Measurements from ENCODE around the gene POC1A.

The POC1A gene

GRCh38 chr3:52076896-52077780, 77.1 kb downstream of the POC1A start:
- DNase-seq (ENCODE audit: insufficient read length) (no peak), FAIRE-seq (no peak)
- TF ChIP-seq POLR2A (IDR thresholded peaks at IDR 0.05; ENCODE audit: low read depth, low read length) (no peak), POLR2AphosphoS5 (IDR thresholded peaks at IDR 0.05; ENCODE audit: low read depth, low read length) (no peak), TAF1 (IDR thresholded peaks at IDR 0.05; ENCODE audit: borderline replicate concordance, low read depth, low read length) (no peak)

GRCh38 chr3:52073490-52073889, 80.7 kb downstream of the POC1A start:
- TF ChIP-seq POLR2A (IDR thresholded peaks at IDR 0.05; ENCODE audit: low read depth, low read length) (no peak), TAF1 (IDR thresholded peaks at IDR 0.05; ENCODE audit: borderline replicate concordance, low read depth, low read length) (no peak), POLR2AphosphoS5 (IDR thresholded peaks at IDR 0.05; ENCODE audit: low read depth, low read length) (no peak)
- FAIRE-seq (no peak), DNase-seq (ENCODE audit: insufficient read length) (no peak)

- TF ChIP-seq POLR2A (IDR thresholded peaks at IDR 0.05; ENCODE audit: low read depth, low read length) = no peak
- no peak for TF ChIP-seq TAF1 (IDR thresholded peaks at IDR 0.05; ENCODE audit: borderline replicate concordance, low read depth, low read length)
- TF ChIP-seq POLR2AphosphoS5 (IDR thresholded peaks at IDR 0.05; ENCODE audit: low read depth, low read length) = no peak
- FAIRE-seq (no peak), DNase-seq (ENCODE audit: insufficient read length) (no peak)
Measured at GRCh38 chr3:52072471-52072870, 81.8 kb downstream of the POC1A start.

GRCh38 chr3:52072020-52072419, 82.2 kb downstream of the POC1A start:
- FAIRE-seq (no peak), DNase-seq (ENCODE audit: insufficient read length) (no peak)
- TF ChIP-seq POLR2AphosphoS5 (IDR thresholded peaks at IDR 0.05; ENCODE audit: low read depth, low read length) (no peak), POLR2A (IDR thresholded peaks at IDR 0.05; ENCODE audit: low read depth, low read length) (no peak), TAF1 (IDR thresholded peaks at IDR 0.05; ENCODE audit: borderline replicate concordance, low read depth, low read length) (no peak)

GRCh38 chr3:52070724-52071621, 83.2 kb downstream of the POC1A start:
- DNase-seq (ENCODE audit: insufficient read length) (no peak), FAIRE-seq (no peak)

GRCh38 chr3:52069855-52070254, 84.4 kb downstream of the POC1A start:
- DNase-seq (ENCODE audit: insufficient read length) = no peak
- no peak for TF ChIP-seq TAF1 (IDR thresholded peaks at IDR 0.05; ENCODE audit: borderline replicate concordance, low read depth, low read length)
- TF ChIP-seq POLR2AphosphoS5 (IDR thresholded peaks at IDR 0.05; ENCODE audit: low read depth, low read length) = no peak
- no peak for TF ChIP-seq POLR2A (IDR thresholded peaks at IDR 0.05; ENCODE audit: low read depth, low read length)
- no peak for FAIRE-seq

More at GRCh38 chr3:52070724-52071621, 83.2 kb downstream of the POC1A start:
- TF ChIP-seq POLR2A (IDR thresholded peaks at IDR 0.05; ENCODE audit: low read depth, low read length) (no peak), TAF1 (IDR thresholded peaks at IDR 0.05; ENCODE audit: borderline replicate concordance, low read depth, low read length) (no peak), POLR2AphosphoS5 (IDR thresholded peaks at IDR 0.05; ENCODE audit: low read depth, low read length) (no peak)

GRCh38 chr3:52069135-52069534, 85.1 kb downstream of the POC1A start:
- DNase-seq (ENCODE audit: insufficient read length) (no peak), FAIRE-seq (no peak)
- TF ChIP-seq POLR2AphosphoS5 (IDR thresholded peaks at IDR 0.05; ENCODE audit: low read depth, low read length) (no peak), POLR2A (IDR thresholded peaks at IDR 0.05; ENCODE audit: low read depth, low read length) (no peak), TAF1 (IDR thresholded peaks at IDR 0.05; ENCODE audit: borderline replicate concordance, low read depth, low read length) (no peak)

GRCh38 chr3:52068730-52069129, 85.5 kb downstream of the POC1A start:
- no peak for TF ChIP-seq POLR2AphosphoS5 (IDR thresholded peaks at IDR 0.05; ENCODE audit: low read depth, low read length)
- TF ChIP-seq TAF1 (IDR thresholded peaks at IDR 0.05; ENCODE audit: borderline replicate concordance, low read depth, low read length) = no peak
- no peak for TF ChIP-seq POLR2A (IDR thresholded peaks at IDR 0.05; ENCODE audit: low read depth, low read length)
- DNase-seq (ENCODE audit: insufficient read length) (no peak), FAIRE-seq (no peak)

- no peak for TF ChIP-seq POLR2AphosphoS5 (IDR thresholded peaks at IDR 0.05; ENCODE audit: low read depth, low read length)
- no peak for TF ChIP-seq TAF1 (IDR thresholded peaks at IDR 0.05; ENCODE audit: borderline replicate concordance, low read depth, low read length)
- no peak for TF ChIP-seq POLR2A (IDR thresholded peaks at IDR 0.05; ENCODE audit: low read depth, low read length)
- no peak for DNase-seq (ENCODE audit: insufficient read length)
- FAIRE-seq = no peak
Measured at GRCh38 chr3:52068055-52068571, 86.1 kb downstream of the POC1A start.

GRCh38 chr3:52067526-52067925, 86.7 kb downstream of the POC1A start:
- FAIRE-seq = no peak
- DNase-seq (ENCODE audit: insufficient read length) = no peak
- TF ChIP-seq TAF1 (IDR thresholded peaks at IDR 0.05; ENCODE audit: borderline replicate concordance, low read depth, low read length) (no peak), POLR2A (IDR thresholded peaks at IDR 0.05; ENCODE audit: low read depth, low read length) (no peak), POLR2AphosphoS5 (IDR thresholded peaks at IDR 0.05; ENCODE audit: low read depth, low read length) (no peak)

GRCh38 chr3:52067046-52067445, 87.2 kb downstream of the POC1A start:
- TF ChIP-seq POLR2A (IDR thresholded peaks at IDR 0.05; ENCODE audit: low read depth, low read length) = no peak
- no peak for TF ChIP-seq TAF1 (IDR thresholded peaks at IDR 0.05; ENCODE audit: borderline replicate concordance, low read depth, low read length)
- TF ChIP-seq POLR2AphosphoS5 (IDR thresholded peaks at IDR 0.05; ENCODE audit: low read depth, low read length) = no peak
- no peak for FAIRE-seq

More at GRCh38 chr3:52067046-52067445, 87.2 kb downstream of the POC1A start:
- no peak for DNase-seq (ENCODE audit: insufficient read length)

Measured in GM12892 (cell line).